Small intestine (tissue), 7 donors: Measurements from ENCODE around the gene ZMYM2. TPM values are rescaled to one million over a fixed set of nuclear protein-coding genes. Genes with fewer than 3 reads are reported as not detected.

ENCODE experiments used
- DNase-seq, 2 donors: peaks; one replicate each; pipeline versions ENCODE4 v3.0.0 to v3.0.0-alpha.2; 2013
- FAIRE-seq: peaks from 2 replicates; lab custom pipeline; 2012; peaks lifted over from hg19 to GRCh38; lab: Jason Lieb, UNC
- H3K27ac ChIP-seq, 3 donors: one replicate each; pipeline ENCODE4 v1.5.1; 2013; ENCODE audit warnings: low read length in 2 of 3, mild to moderate bottlenecking in 2 of 3, control low read depth in 1 of 3, inconsistent platforms in 1 of 3, low read depth in 1 of 3, moderate library complexity in 1 of 3
- H3K27me3 ChIP-seq, 3 donors: one replicate each; pipeline ENCODE4 v1.6.1; 2013; ENCODE audit warnings: low read length in 3 of 3, inconsistent platforms in 1 of 3; ENCODE audit not compliant: control insufficient read depth in 3 of 3, insufficient read depth in 3 of 3
- H3K36me3 ChIP-seq, 3 donors: one replicate each; pipeline ENCODE4 v1.6.1; 2013; ENCODE audit warnings: low read length in 3 of 3, inconsistent platforms in 1 of 3, low read depth in 1 of 3, mild to moderate bottlenecking in 1 of 3, moderate library complexity in 1 of 3; ENCODE audit not compliant: control insufficient read depth in 3 of 3, insufficient read depth in 2 of 3
- H3K4me1 ChIP-seq, 3 donors: one replicate each; pipeline ENCODE4 v1.6.1; 2013; ENCODE audit warnings: low read length in 2 of 3, inconsistent platforms in 1 of 3, low read depth in 1 of 3, mild to moderate bottlenecking in 1 of 3, moderate library complexity in 1 of 3; ENCODE audit not compliant: control insufficient read depth in 3 of 3, insufficient read depth in 2 of 3
- H3K4me3 ChIP-seq, 3 donors: one replicate each; pipeline ENCODE4 v1.5.1; 2013; ENCODE audit warnings: low read length in 3 of 3, control low read depth in 1 of 3, inconsistent platforms in 1 of 3, low read depth in 1 of 3, mild to moderate bottlenecking in 1 of 3, moderate library complexity in 1 of 3
- H3K9me3 ChIP-seq, 2 donors: one replicate each; pipeline ENCODE4 v1.6.1; 2013; ENCODE audit warnings: low read depth in 1 of 2, low read length in 1 of 2; ENCODE audit not compliant: control insufficient read depth in 2 of 2, insufficient read depth in 1 of 2
- WGBS, 3 donors: extraction: QIAGEN DNeasy Blood & Tissue Kit; methylation state at CpG; one replicate each; pipeline ENCODE4 v1.1.7; 2013; 5-methylcytosine and 5-hydroxymethylcytosine counted together
- polyA plus RNA-seq, 4 donors: library from polyadenylated mRNA; stranded (reverse) in 3 of 4; unstranded in 1 of 4; fragments of 200-250 nt in 3 of 4; fragments of 120-200 nt in 1 of 4; gene quantifications; one replicate each; pipeline versions ENCODE4 v1.2.1 to v1.2.3, GENCODE V29; 2013
- donor health status: healthy with polysubstance abuse.
- donor health status: control.
- donor health status: control.
- donor health status: Bipolar disorder and iron deficiency.
- donor health status: healthy.

ZMYM2 gene
- polyA plus RNA-seq, 4 donors, result 13.2 to 52.3 (median 17.9) TPM

GRCh38 chr13:20131057-20131832, 172.7 kb downstream of the ZMYM2 start:
- Histone ChIP-seq H3K27ac (no peak overlapping the region), H3K4me1 (peaks cover 0 to 11% (median 0%) of the 10 kb centered on the region in 3 donors), H3K9me3 (no peaks in the 10 kb centered on the region), H3K4me3 (no peak overlapping the region), H3K27me3 (peaks cover 0 to 18% (median 9%) of the 10 kb centered on the region in 3 donors), H3K36me3 (no peaks in the 10 kb centered on the region)
- DNase-seq (no peak), FAIRE-seq (no peak)
- WGBS, 3 donors, result 68 to 73% (median 71%) methylated on average over 11 of the region's 11 CpGs

GRCh38 chr13:20132052-20132634, 173.6 kb downstream of the ZMYM2 start:
- H3K36me3 ChIP-seq, result no peaks in the 10 kb centered on the region
- peaks cover 2 to 24% (median 9%) of the 10 kb centered on the region in 3 donors for H3K27me3 ChIP-seq
- H3K27ac ChIP-seq, result no peak overlapping the region
- 83 to 88% (median 87%) methylated on average over 10 of the region's 10 CpGs for WGBS, 3 donors
- FAIRE-seq (no peak), DNase-seq (no peak)
- H3K4me3 ChIP-seq, result no peak overlapping the region
- peaks cover 0 to 10% (median 0%) of the 10 kb centered on the region in 3 donors for H3K4me1 ChIP-seq
- H3K9me3 ChIP-seq, result no peaks in the 10 kb centered on the region

DNA sequence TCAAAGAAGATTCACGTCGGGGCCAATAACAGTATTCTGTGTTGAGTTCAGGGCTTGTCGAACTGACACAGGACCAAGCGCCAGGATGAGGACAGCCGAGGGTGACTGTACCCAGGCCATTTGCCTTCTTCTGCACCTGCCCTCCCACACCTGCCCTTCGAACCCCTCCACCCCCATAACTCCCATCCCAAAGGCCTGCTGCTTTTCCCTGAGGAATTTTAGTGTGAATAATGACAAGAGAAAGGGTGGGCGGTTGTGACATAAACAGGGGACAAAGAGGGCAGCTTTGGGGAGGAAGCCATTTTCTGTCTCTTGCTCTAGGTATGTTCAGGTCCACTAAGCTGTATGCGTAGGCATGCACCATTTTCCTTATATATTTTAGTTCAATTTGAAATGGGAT, 176.2 kb downstream of the ZMYM2 start:
- 70 to 79% (median 77%) methylated on average over 8 of the region's 8 CpGs for WGBS, 3 donors
- Histone ChIP-seq H3K4me1 (no peaks in the 10 kb centered on the region), H3K27ac (no peak overlapping the region), H3K9me3 (no peaks in the 10 kb centered on the region), H3K4me3 (no peak overlapping the region), H3K36me3 (no peaks in the 10 kb centered on the region), H3K27me3 (peaks cover 2 to 28% (median 9%) of the 10 kb centered on the region in 3 donors)
- DNase-seq (no peak), FAIRE-seq (no peak)

DNA sequence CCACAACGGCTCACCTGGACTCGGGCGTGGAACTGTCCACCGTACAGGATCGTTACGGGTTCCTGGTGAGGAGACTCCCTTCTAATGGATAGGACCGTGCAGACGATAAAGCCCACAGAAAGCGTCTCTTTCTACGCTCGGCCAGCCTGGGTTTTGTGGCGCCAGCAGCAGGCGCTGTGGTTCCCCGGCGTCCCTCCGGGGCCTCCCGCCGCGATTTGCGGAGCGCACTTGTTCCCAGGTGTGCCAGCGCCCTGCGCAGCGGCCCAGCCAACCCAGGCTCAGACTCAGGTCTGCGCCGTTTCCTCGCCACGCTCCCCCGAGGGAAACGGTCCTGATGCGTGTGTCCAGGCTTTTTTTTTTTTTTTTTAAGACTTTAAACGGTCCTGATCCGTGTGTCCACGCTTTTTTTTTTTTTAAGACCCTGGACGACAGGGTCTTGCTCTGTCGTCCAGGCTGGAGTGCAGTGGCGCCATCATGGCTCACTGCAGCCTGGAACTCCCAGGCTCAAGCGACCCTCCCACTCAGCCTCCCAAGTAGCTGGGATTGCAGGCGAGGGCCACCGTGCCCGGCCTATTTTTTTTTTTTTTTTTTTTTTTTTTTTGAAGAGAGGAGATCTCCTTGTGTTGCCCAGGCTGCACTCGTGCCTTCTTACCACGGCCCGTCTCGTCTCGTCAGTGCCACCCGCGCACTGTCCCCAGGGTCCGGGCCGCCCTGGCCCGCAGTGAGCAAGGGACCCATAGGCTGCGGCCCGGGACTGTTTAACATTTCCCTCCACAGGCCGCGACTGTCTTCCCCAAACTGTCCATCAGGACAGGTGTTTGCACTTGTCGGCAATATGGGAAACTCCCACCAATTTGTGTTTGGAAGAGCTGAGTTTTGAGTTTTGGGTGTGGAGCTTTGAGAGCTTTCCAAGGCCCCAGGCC, 178.5 kb downstream of the ZMYM2 start:
- Histone ChIP-seq H3K4me1 (no peaks in the 10 kb centered on the region), H3K9me3 (no peaks in the 10 kb centered on the region), H3K36me3 (no peaks in the 10 kb centered on the region), H3K4me3 (no peak overlapping the region), H3K27ac (no peak overlapping the region), H3K27me3 (peaks cover 3 to 39% (median 9%) of the 10 kb centered on the region in 3 donors)
- DNase-seq (peak; percentile 59 to 71), FAIRE-seq (no peak)
- WGBS, 3 donors, result 20 to 31% (median 21%) methylated on average over 55 to 56 of the region's 56 CpGs

GRCh38 chr13:20137875-20138274, 179.3 kb downstream of the ZMYM2 start:
- no peaks in the 10 kb centered on the region for H3K36me3 ChIP-seq
- WGBS, 3 donors, result 33 to 74% (median 71%) methylated on average over 2 of the region's 2 CpGs
- DNase-seq, result no peak
- FAIRE-seq, result no peak
- H3K4me3 ChIP-seq, result no peak overlapping the region
- H3K9me3 ChIP-seq, result no peaks in the 10 kb centered on the region
- H3K4me1 ChIP-seq, result no peaks in the 10 kb centered on the region
- peaks cover 3 to 47% (median 14%) of the 10 kb centered on the region in 3 donors for H3K27me3 ChIP-seq
- no peak overlapping the region for H3K27ac ChIP-seq

GRCh38 chr13:20140487-20140886, 182.0 kb downstream of the ZMYM2 start:
- peaks cover 3 to 65% (median 24%) of the 10 kb centered on the region in 3 donors for H3K27me3 ChIP-seq
- no peak overlapping the region for H3K27ac ChIP-seq
- no peaks in the 10 kb centered on the region for H3K9me3 ChIP-seq
- no peaks in the 10 kb centered on the region for H3K36me3 ChIP-seq
- WGBS, 3 donors, result 60 to 82% (median 69%) methylated on average over 4 of the region's 4 CpGs
- H3K4me3 ChIP-seq, result no peak overlapping the region
- FAIRE-seq (no peak), DNase-seq (no peak)
- H3K4me1 ChIP-seq, result no peaks in the 10 kb centered on the region
